Right renal pelvis (tissue), 4 donors: ENCODE data around the gene ANO9. TPM values are rescaled to one million over a fixed set of nuclear protein-coding genes. Genes with fewer than 3 reads are reported as not detected.

ENCODE experiments used
- DNase-seq, 4 donors: peaks; one replicate each; pipeline ENCODE4 v3.0.0-alpha.2; 2013; ENCODE audit warnings: low read depth in 4 of 4, low spot score in 3 of 4, missing footprints in 1 of 4
- polyA plus RNA-seq, 4 donors: library from polyadenylated mRNA; unstranded; fragments of 120-200 nt; gene quantifications; one replicate each; pipeline ENCODE4 v1.2.1, GENCODE V29; 2013; ENCODE audit not compliant: insufficient read length in 4 of 4

ANO9 gene
- polyA plus RNA-seq, result 10 to 100 TPM in 1 of 4 donors, 1 to 10 TPM in 3; 7.8 to 12.7 (median 9.6) TPM

GRCh38 chr11:441418-442274 is at the start of gene ANO9:
Gene ANO9, minus strand, starts transcription at chr11:442011. Its CDS starts 85 bp downstream, at chr11:441926.
- no peak for DNase-seq

- DNase-seq, result no peak
Observed at GRCh38 chr11:491358-491757, 49.5 kb upstream of the ANO9 start.

- DNase-seq, result no peak
Observed at GRCh38 chr11:490930-491260, 49.1 kb upstream of the ANO9 start.

- no peak for DNase-seq
Observed at GRCh38 chr11:490186-490929, 48.5 kb upstream of the ANO9 start.

- no peak for DNase-seq
Observed at GRCh38 chr11:489610-490185, 47.9 kb upstream of the ANO9 start.

GRCh38 chr11:488992-489391 is 47.2 kb upstream of the ANO9 start:
- DNase-seq, result no peak

GRCh38 chr11:488579-488978 is 46.8 kb upstream of the ANO9 start:
- no peak for DNase-seq

- no peak for DNase-seq
Observed at GRCh38 chr11:488062-488461, 46.3 kb upstream of the ANO9 start.

GRCh38 chr11:487571-488021 is 45.8 kb upstream of the ANO9 start:
- no peak for DNase-seq

- DNase-seq, result no peak
Observed at GRCh38 chr11:486189-486588, 44.4 kb upstream of the ANO9 start.

GRCh38 chr11:484616-485015 is 42.8 kb upstream of the ANO9 start:
- no peak for DNase-seq

GRCh38 chr11:479311-479710 is 37.5 kb upstream of the ANO9 start:
- no peak for DNase-seq

GRCh38 chr11:477052-477715 is 35.4 kb upstream of the ANO9 start:
- no peak for DNase-seq

- DNase-seq, result no peak
Observed at GRCh38 chr11:476416-476815, 34.6 kb upstream of the ANO9 start.

GRCh38 chr11:475941-476340 is 34.1 kb upstream of the ANO9 start:
- no peak for DNase-seq

- no peak for DNase-seq
Observed at GRCh38 chr11:474914-475506, 33.2 kb upstream of the ANO9 start.

- DNase-seq, result no peak
Observed at GRCh38 chr11:473962-474785, 32.4 kb upstream of the ANO9 start.

GRCh38 chr11:473415-473814 is 31.6 kb upstream of the ANO9 start:
- no peak for DNase-seq

GRCh38 chr11:472816-473215 is 31.0 kb upstream of the ANO9 start:
- no peak for DNase-seq

GRCh38 chr11:472272-472671 is 30.5 kb upstream of the ANO9 start:
- no peak for DNase-seq
